ENCODE data around the gene NUP54. TPM values are rescaled to one million over a fixed set of nuclear protein-coding genes. Genes with fewer than 3 reads are reported as not detected.

NUP54 gene
- total RNA-seq, 2 donors from 2014 or later = 31.5 to 35.3 TPM

DNA sequence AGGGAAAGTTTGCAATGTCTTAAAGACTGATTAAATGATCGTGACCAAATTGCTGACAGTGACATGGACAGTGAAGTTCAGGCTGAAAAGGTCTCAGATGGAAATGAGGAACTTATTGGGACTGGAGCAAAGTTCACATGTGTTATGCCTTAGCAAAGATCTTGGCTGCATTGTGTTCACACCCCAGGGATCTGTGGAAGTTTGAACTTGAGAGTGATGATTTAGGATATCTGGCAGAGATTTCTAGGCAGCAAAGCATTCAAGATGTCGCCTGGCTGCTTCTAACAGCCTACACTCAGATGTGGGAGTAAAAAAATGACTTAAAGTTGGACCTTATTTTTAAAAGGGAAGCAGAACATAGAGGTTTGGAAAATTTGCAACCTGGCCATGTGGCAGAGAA, 44.0 kb upstream of the NUP54 start:
- peaks cover 4% of the 10 kb centered on the region for H3K4me1 ChIP-seq
- intact Hi-C loops (cut with DNase I) = no loop called here
- H3K27ac ChIP-seq = no peak overlapping the region
- no peak overlapping the region for H3K9ac ChIP-seq (ENCODE audit: low read depth in 2 of 2, low read length in 2 of 2)
- no peak overlapping the region for H3K4me3 ChIP-seq
- H3K27me3 ChIP-seq = no peaks in the 10 kb centered on the region
- DNase-seq = no peak
- H3K9me3 ChIP-seq = no peaks in the 10 kb centered on the region
- TF ChIP-seq, protein P1, sequence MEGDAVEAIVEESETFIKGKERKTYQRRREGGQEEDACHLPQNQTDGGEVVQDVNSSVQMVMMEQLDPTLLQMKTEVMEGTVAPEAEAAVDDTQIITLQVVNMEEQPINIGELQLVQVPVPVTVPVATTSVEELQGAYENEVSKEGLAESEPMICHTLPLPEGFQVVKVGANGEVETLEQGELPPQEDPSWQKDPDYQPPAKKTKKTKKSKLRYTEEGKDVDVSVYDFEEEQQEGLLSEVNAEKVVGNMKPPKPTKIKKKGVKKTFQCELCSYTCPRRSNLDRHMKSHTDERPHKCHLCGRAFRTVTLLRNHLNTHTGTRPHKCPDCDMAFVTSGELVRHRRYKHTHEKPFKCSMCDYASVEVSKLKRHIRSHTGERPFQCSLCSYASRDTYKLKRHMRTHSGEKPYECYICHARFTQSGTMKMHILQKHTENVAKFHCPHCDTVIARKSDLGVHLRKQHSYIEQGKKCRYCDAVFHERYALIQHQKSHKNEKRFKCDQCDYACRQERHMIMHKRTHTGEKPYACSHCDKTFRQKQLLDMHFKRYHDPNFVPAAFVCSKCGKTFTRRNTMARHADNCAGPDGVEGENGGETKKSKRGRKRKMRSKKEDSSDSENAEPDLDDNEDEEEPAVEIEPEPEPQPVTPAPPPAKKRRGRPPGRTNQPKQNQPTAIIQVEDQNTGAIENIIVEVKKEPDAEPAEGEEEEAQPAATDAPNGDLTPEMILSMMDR (IDR thresholded peaks at IDR 0.05) = no peak
- H3K36me3 ChIP-seq = peaks cover 6% of the 10 kb centered on the region

DNA sequence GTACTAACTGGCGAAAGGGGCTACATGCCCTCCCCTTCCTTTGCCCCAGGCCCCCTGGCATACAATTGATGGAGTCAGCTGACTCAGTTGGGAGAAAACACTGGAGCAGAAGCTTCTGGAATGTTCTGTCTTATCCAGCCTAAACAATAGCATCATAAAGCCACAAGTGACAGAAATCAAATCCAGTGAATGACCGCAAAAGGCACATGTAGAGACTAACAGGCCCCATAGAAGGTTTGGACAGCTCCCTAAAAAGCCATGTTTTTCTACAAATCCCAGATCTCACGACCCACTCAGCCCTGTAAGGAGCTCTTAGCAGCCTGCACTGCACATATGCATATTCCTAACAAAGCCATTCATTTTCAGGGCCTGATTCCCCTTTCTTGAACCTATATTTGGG, 40.4 kb upstream of the NUP54 start:
- TF ChIP-seq, protein P1 (IDR thresholded peaks at IDR 0.05) = no peak
- H3K9me3 ChIP-seq = no peaks in the 10 kb centered on the region
- DNase-seq = no peak
- peaks cover 4% of the 10 kb centered on the region for H3K36me3 ChIP-seq
- peak overlapping the region in 1 of 2 donors; percentile 2 for H3K9ac ChIP-seq (ENCODE audit: low read depth in 2 of 2, low read length in 2 of 2)
- H3K4me1 ChIP-seq = no peaks in the 10 kb centered on the region
- H3K27me3 ChIP-seq = no peaks in the 10 kb centered on the region
- no peak overlapping the region for H3K4me3 ChIP-seq
- no peak overlapping the region for H3K27ac ChIP-seq
- intact Hi-C loops (cut with DNase I) = loop anchor here (10.0 kb wide), 2 partner anchors 56 to 316 kb away; no protein-coding TSS in a partner anchor

DNA sequence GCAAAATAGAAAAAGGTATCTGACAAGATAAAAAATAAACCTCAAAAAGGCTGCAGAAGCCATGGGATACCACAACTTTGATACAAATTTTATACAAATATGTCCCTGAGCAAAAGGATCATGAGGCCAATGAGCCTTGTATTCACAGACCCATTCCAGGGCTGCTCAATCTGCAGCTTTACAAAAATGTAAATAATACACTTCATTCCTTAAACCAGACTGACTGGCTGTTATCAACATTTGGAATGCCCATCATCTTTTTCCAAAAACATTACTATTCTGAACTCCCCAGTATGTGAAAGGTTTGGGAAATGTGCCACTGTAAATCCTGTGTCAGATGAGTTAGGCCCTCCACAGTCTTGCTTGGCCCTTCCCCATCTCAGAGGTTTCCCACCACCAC, 40.0 kb upstream of the NUP54 start:
- Histone ChIP-seq H3K27ac (no peak overlapping the region), H3K36me3 (no peaks in the 10 kb centered on the region), H3K9ac (ENCODE audit: low read depth in 2 of 2, low read length in 2 of 2) (peak overlapping the region in 1 of 2 donors; percentile 2), H3K27me3 (no peaks in the 10 kb centered on the region), H3K4me3 (no peak overlapping the region), H3K4me1 (no peaks in the 10 kb centered on the region), H3K9me3 (no peaks in the 10 kb centered on the region)
- intact Hi-C loops (cut with DNase I) = loop anchor here (10.0 kb wide), 2 partner anchors 57 to 317 kb away; no protein-coding TSS in a partner anchor
- no peak for DNase-seq
- TF ChIP-seq, protein P1 (IDR thresholded peaks at IDR 0.05) = no peak

DNA sequence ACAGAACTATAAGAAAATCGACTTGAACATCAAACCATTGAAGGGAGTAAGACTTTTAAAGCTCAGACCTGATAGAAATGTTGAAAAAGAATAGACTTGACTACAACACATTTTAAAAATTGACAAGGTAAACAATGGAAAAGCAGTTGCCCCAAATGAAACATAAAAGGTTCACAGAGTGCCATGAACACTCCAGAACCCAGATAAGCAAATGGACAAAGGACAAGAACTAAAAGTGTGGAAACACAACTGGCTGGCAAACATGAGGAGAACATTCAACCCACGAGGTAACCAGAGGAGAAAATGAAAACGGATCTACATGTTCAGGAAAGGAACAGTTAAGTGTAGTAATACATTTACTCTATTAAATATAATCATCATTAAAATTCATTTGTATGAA, 39.0 kb upstream of the NUP54 start:
- TF ChIP-seq, protein P1 (IDR thresholded peaks at IDR 0.05) = no peak
- no peaks in the 10 kb centered on the region for H3K4me1 ChIP-seq
- H3K9ac ChIP-seq (ENCODE audit: low read depth in 2 of 2, low read length in 2 of 2) = no peak overlapping the region
- H3K9me3 ChIP-seq = no peaks in the 10 kb centered on the region
- H3K4me3 ChIP-seq = no peak overlapping the region
- no peak overlapping the region for H3K27ac ChIP-seq
- no peaks in the 10 kb centered on the region for H3K27me3 ChIP-seq
- no peaks in the 10 kb centered on the region for H3K36me3 ChIP-seq
- intact Hi-C loops (cut with DNase I) = loop anchor here (10.0 kb wide), 2 partner anchors 58 to 318 kb away; no protein-coding TSS in a partner anchor
- DNase-seq = no peak

DNA sequence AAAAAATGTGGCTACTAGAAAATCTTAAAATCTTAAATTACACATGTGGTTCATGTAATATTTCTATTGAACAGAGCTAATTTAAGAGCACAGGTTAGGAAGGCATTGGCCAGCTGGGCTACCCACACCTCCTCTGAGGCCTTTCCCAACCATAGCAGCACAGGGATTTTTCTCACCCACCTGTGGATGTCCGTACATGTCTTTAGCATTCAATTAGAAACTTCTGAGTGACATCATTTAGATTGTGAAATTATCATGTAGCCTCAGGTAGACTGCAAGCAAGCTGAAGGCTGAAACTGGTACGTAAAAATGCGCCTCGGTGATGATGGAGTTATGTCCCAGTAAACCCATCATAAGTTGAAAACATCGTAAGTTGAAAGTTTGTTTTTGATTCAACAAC, 34.3 kb upstream of the NUP54 start:
- H3K9me3 ChIP-seq = no peaks in the 10 kb centered on the region
- TF ChIP-seq, protein P1 (IDR thresholded peaks at IDR 0.05) = no peak
- no peaks in the 10 kb centered on the region for H3K36me3 ChIP-seq
- H3K27ac ChIP-seq = no peak overlapping the region
- no peak overlapping the region for H3K4me3 ChIP-seq
- H3K9ac ChIP-seq (ENCODE audit: low read depth in 2 of 2, low read length in 2 of 2) = no peak overlapping the region
- no peaks in the 10 kb centered on the region for H3K4me1 ChIP-seq
- intact Hi-C loops (cut with DNase I) = loop anchor here (5.0 to 10.0 kb wide), 3 partner anchors 62 to 322 kb away; no protein-coding TSS in a partner anchor
- no peak for DNase-seq
- no peaks in the 10 kb centered on the region for H3K27me3 ChIP-seq
